H1 (cell line): ENCODE results near the gene TRAT1. TPM values are rescaled to one million over a fixed set of nuclear protein-coding genes. Genes with fewer than 3 reads are reported as not detected.

ENCODE experiments used
- CTCF ChIA-PET: fragments of 300-600 bp; sonication (Branson Sonifier 250); formaldehyde crosslinking; loops from one replicate; lab custom pipeline; 2021; ENCODE audit not compliant: partially characterized antibody; lab: Charles Lee
- POLR2A ChIA-PET: fragments of 300-600 bp; sonication (Branson Sonifier 250); formaldehyde crosslinking; loops from one replicate; lab custom pipeline; 2021; ENCODE audit warnings: inconsistent platforms; ENCODE audit not compliant: partially characterized antibody; lab: Charles Lee
- DNase-seq, 2 experiments: peaks; one replicate each; pipeline versions ENCODE4 v3.0.0 to v3.0.0-alpha.2; 2010 to 2022; ENCODE audit warnings: low spot score in 2 of 2, low read depth in 1 of 2, mixed read lengths in 1 of 2
- FAIRE-seq: peaks from 2 replicates; lab custom pipeline; 2011; peaks lifted over from hg19 to GRCh38; lab: Jason Lieb, UNC
- H2AFZ ChIP-seq: 2 replicates; pipeline ENCODE4 v1.8.1; 2012; ENCODE audit warnings: low read length, inconsistent platforms
- H2AK5ac ChIP-seq: 2 replicates; pipeline ENCODE4 v1.6.1; 2013; ENCODE audit warnings: low read depth, low read length
- H2BK120ac ChIP-seq: replicated peaks from 2 replicates; pipeline ENCODE3; 2013; ENCODE audit warnings: low read depth, low read length, inconsistent platforms
- H2BK12ac ChIP-seq: 2 replicates; pipeline ENCODE4 v1.6.1; 2013; ENCODE audit warnings: low read depth, low read length
- H2BK15ac ChIP-seq: 2 replicates; pipeline ENCODE4 v1.6.1; 2013; ENCODE audit warnings: low read length
- H2BK20ac ChIP-seq: 2 replicates; pipeline ENCODE4 v1.6.1; 2013; ENCODE audit warnings: low read length
- H2BK5ac ChIP-seq: 2 replicates; pipeline ENCODE4 v1.6.1; 2013; ENCODE audit warnings: low read depth, low read length
- H3K14ac ChIP-seq: 2 replicates; pipeline ENCODE4 v1.6.1; 2013; ENCODE audit warnings: inconsistent platforms; ENCODE audit not compliant: insufficient read length
- H3K18ac ChIP-seq: 2 replicates; pipeline ENCODE4 v1.6.1; 2013; ENCODE audit warnings: low read length; ENCODE audit errors: extremely low read depth
- H3K23ac ChIP-seq: 2 replicates; pipeline ENCODE4 v1.6.1; 2013; ENCODE audit warnings: inconsistent platforms; ENCODE audit not compliant: insufficient read length
- H3K23me2 ChIP-seq: 2 replicates; pipeline ENCODE4 v1.6.1; 2013; ENCODE audit warnings: low read depth, low read length
- H3K27ac ChIP-seq: 2 replicates; pipeline ENCODE4 v1.6.1; 2011; ENCODE audit warnings: low read depth, low read length, inconsistent platforms
- H3K27me3 ChIP-seq, 4 experiments: replicated peaks in 1 of 4; 1 replicate in 1 of 4; 2 replicates in 3 of 4; pipeline versions ENCODE4 v1.6.1 to v1.8.1; 2011 to 2013; ENCODE audit warnings: low read length in 3 of 4, mild to moderate bottlenecking in 3 of 4, inconsistent platforms in 2 of 4, mixed read lengths in 2 of 4, moderate library complexity in 1 of 4; ENCODE audit not compliant: control insufficient read depth in 3 of 4, insufficient read depth in 3 of 4; ENCODE audit errors: extremely low read depth in 1 of 4
- H3K36me3 ChIP-seq, 4 experiments: 2 replicates each; pipeline versions ENCODE4 v1.6.1 to v1.8.1; 2011 to 2013; ENCODE audit warnings: mild to moderate bottlenecking in 4 of 4, low read length in 3 of 4, moderate library complexity in 2 of 4, control low read depth in 1 of 4, inconsistent platforms in 1 of 4; ENCODE audit not compliant: insufficient read depth in 4 of 4, control insufficient read depth in 2 of 4
- H3K4ac ChIP-seq: replicated peaks from 2 replicates; pipeline ENCODE3; 2013; ENCODE audit warnings: low read length, low read depth, mixed read lengths, inconsistent platforms; ENCODE audit not compliant: insufficient read length
- H3K4me1 ChIP-seq, 4 experiments: replicated peaks in 1 of 4; 1 replicate in 1 of 4; 2 replicates in 3 of 4; pipeline versions ENCODE4 v1.6.1 to v1.8.1; 2011 to 2013; ENCODE audit warnings: low read length in 3 of 4, inconsistent platforms in 2 of 4, mixed read lengths in 1 of 4; ENCODE audit not compliant: insufficient read depth in 4 of 4, control insufficient read depth in 3 of 4
- H3K4me2 ChIP-seq, 2 experiments: 2 replicates each; pipeline versions ENCODE4 v1.6.1 to v1.8.1; 2011 to 2013; ENCODE audit warnings: low read depth in 2 of 2, low read length in 2 of 2, control low read depth in 1 of 2, inconsistent platforms in 1 of 2, mild to moderate bottlenecking in 1 of 2; ENCODE audit not compliant: insufficient read depth in 1 of 2
- H3K4me3 ChIP-seq, 4 experiments: fragments of 200-600, 300-600 bp in 1 of 4; sonication (generic), shearing (Covaris generic), sonication (Bioruptor Twin) in 1 of 4; 2 replicates each; pipeline versions ENCODE4 v1.5.1 to v1.8.1; 2011 to 2016; ENCODE audit warnings: low read length in 4 of 4, low read depth in 3 of 4, control low read depth in 2 of 4, inconsistent platforms in 2 of 4, mild to moderate bottlenecking in 2 of 4, mixed read lengths in 1 of 4, moderate library complexity in 1 of 4; ENCODE audit not compliant: insufficient read depth in 2 of 4; ENCODE audit errors: extremely low read depth in 1 of 4
- H3K56ac ChIP-seq: replicated peaks from 2 replicates; pipeline ENCODE3; 2013; ENCODE audit warnings: low read depth, mild to moderate bottlenecking, mixed read lengths, low read length, inconsistent platforms; ENCODE audit not compliant: insufficient read length
- H3K79me1 ChIP-seq: 2 replicates; pipeline ENCODE4 v1.6.1; 2013; ENCODE audit warnings: low read depth, low read length, control low read depth
- H3K79me2 ChIP-seq, 2 experiments: 2 replicates each; pipeline versions ENCODE4 v1.6.1 to v1.8.1; 2012 to 2013; ENCODE audit warnings: low read length in 2 of 2, mild to moderate bottlenecking in 2 of 2, inconsistent platforms in 1 of 2; ENCODE audit not compliant: insufficient read depth in 2 of 2, control insufficient read depth in 1 of 2
- H3K9ac ChIP-seq, 4 experiments: replicated peaks in 1 of 4; 1 replicate in 1 of 4; 2 replicates in 3 of 4; pipeline versions ENCODE4 v1.6.1 to v1.8.1; 2011 to 2013; ENCODE audit warnings: low read depth in 3 of 4, low read length in 3 of 4, control low read depth in 2 of 4, mild to moderate bottlenecking in 2 of 4, moderate library complexity in 2 of 4, inconsistent platforms in 1 of 4; ENCODE audit errors: extremely low read depth in 1 of 4
- H3K9me3 ChIP-seq, 2 experiments: 2 replicates each; pipeline versions ENCODE4 v1.6.1 to v1.8.1; 2012 to 2013; ENCODE audit warnings: mild to moderate bottlenecking in 2 of 2, moderate library complexity in 2 of 2, control low read depth in 1 of 2, inconsistent platforms in 1 of 2, low read depth in 1 of 2, low read length in 1 of 2, mixed read lengths in 1 of 2; ENCODE audit not compliant: insufficient read depth in 2 of 2
- H4K20me1 ChIP-seq, 2 experiments: replicated peaks in 1 of 2; 2 replicates each; pipeline versions ENCODE3 to v1.8.1; 2011 to 2013; ENCODE audit warnings: inconsistent platforms in 2 of 2, low read length in 2 of 2, mild to moderate bottlenecking in 1 of 2; ENCODE audit not compliant: insufficient read depth in 2 of 2, control insufficient read depth in 1 of 2
- H4K5ac ChIP-seq: 2 replicates; pipeline ENCODE4 v1.6.1; 2013; ENCODE audit warnings: low read length, low read depth, mixed read lengths, inconsistent platforms; ENCODE audit not compliant: insufficient read length
- H4K8ac ChIP-seq: 2 replicates; pipeline ENCODE4 v1.8.0; 2013; ENCODE audit warnings: mild to moderate bottlenecking, moderate library complexity, low read length, inconsistent platforms; ENCODE audit not compliant: insufficient read depth; ENCODE audit errors: extremely low read depth
- H4K91ac ChIP-seq: replicated peaks from 2 replicates; pipeline ENCODE3; 2013; ENCODE audit warnings: low read length, mixed read lengths, inconsistent platforms; ENCODE audit not compliant: insufficient read length
- EZH2 ChIP-seq: fragments of 200-600 bp; sonication (generic); IDR thresholded peaks from 2 replicates; pipeline ENCODE4 v1.7.1; 2012; ENCODE audit warnings: low read depth, mild to moderate bottlenecking, moderate library complexity, low read length, inconsistent platforms; ENCODE audit not compliant: severe bottlenecking
- FOSL1 ChIP-seq: IDR thresholded peaks from 2 replicates; pipeline ENCODE4 v1.6.1; 2011; ENCODE audit warnings: mild to moderate bottlenecking, low read depth, low read length, moderate library complexity; ENCODE audit not compliant: insufficient read depth
- RAD21 ChIP-seq, 2 experiments: IDR thresholded peaks in 1 of 2; conservative IDR thresholded peaks in 1 of 2; 2 replicates each; pipeline ENCODE4 v1.6.1; 2011; ENCODE audit warnings: low read depth in 2 of 2, low read length in 2 of 2, improper control_type of control experiment in 1 of 2, inconsistent platforms in 1 of 2, mild to moderate bottlenecking in 1 of 2, moderate library complexity in 1 of 2
- WGBS, 2 experiments: shearing (Covaris generic) in 1 of 2; methylation state at CpG; one replicate each; pipeline versions ENCODE4 v1.1.6 to v1.1.7; 2013 to 2015; ENCODE audit warnings: low lambda C conversion rate in 2 of 2, mixed read lengths in 2 of 2, inconsistent platforms in 1 of 2, low coverage in 1 of 2, missing lambda C conversion rate in 1 of 2; ENCODE audit not compliant: insufficient replicate concordance in 2 of 2, insufficient coverage in 1 of 2, insufficient read length in 1 of 2; ENCODE audit errors: extremely low coverage in 1 of 2, missing lambda C conversion rate in 1 of 2; 5-methylcytosine and 5-hydroxymethylcytosine counted together
- polyA plus RNA-seq, 7 experiments: library from polyadenylated mRNA; depleted of rRNA in 3 of 7; stranded (reverse) in 5 of 7; unstranded in 2 of 7; fragments of >200 nt in 5 of 7; fragments of 200-250 nt in 2 of 7; gene quantifications; 1 replicate in 5 of 7; 2 replicates in 1 of 7; 4 replicates in 1 of 7; pipeline versions ENCODE4 v1.2.1 to v1.2.3, GENCODE V29; 2011 to 2013; ENCODE audit warnings: missing spikeins in 2 of 7, mixed read lengths in 2 of 7
- total RNA-seq: library from RNA; stranded (reverse); fragmentation: NEBNext Ultra II Directional; extraction: Animal tissue kit (Norgen Biotek cat#: 25700); gene quantifications from 2 replicates; pipeline ENCODE4 v1.2.1, GENCODE V29; 2021
- TF ChIP-seq, protein P1 (sequence below), 3 experiments: IDR thresholded peaks; 1 replicate in 2 of 3; 2 replicates in 1 of 3; pipeline versions ENCODE4 v1.5.1 to v1.6.1; 2011; ENCODE audit warnings: low read length in 3 of 3, mild to moderate bottlenecking in 3 of 3, inconsistent platforms in 2 of 3, low read depth in 1 of 3, moderate library complexity in 1 of 3; ENCODE audit not compliant: insufficient read depth in 1 of 3; ENCODE audit errors: control extremely low read depth in 1 of 3

The TRAT1 gene
- total and polyA plus RNA-seq, 2 of the 8 experiments (the other 6 are each of a cell fraction or from before 2014, with no cell fraction given) = not detected

GRCh38 chr3:108879915-108880314 lies 57.3 kb downstream of the TRAT1 start:
- Histone ChIP-seq H3K18ac (no peak overlapping the region), H3K23me2 (no peaks in the 10 kb centered on the region), H2BK120ac (no peak overlapping the region), H4K5ac (no peak overlapping the region), H3K4ac (no peak overlapping the region), H3K14ac (no peak overlapping the region), H4K20me1 (no peaks in the 10 kb centered on the region), H3K27me3 (no peaks in the 10 kb centered on the region), H3K4me3 (no peak overlapping the region), H2AFZ (no peak overlapping the region), H3K4me1 (no peaks in the 10 kb centered on the region), H3K9ac (no peak overlapping the region), H2AK5ac (no peak overlapping the region), H4K8ac (no peak overlapping the region), H3K23ac (no peak overlapping the region), H2BK12ac (0 out of 2 replicates have a peak overlapping the region, but pooled peaks have one; percentile 55), H3K27ac (no peak overlapping the region), H2BK20ac (no peak overlapping the region), H4K91ac (no peak overlapping the region), H3K79me2 (no peaks in the 10 kb centered on the region), H2BK15ac (no peak overlapping the region), H2BK5ac (no peak overlapping the region), H3K4me2 (no peak overlapping the region), H3K9me3 (no peaks in the 10 kb centered on the region), H3K36me3 (no peaks in the 10 kb centered on the region), H3K56ac (no peak overlapping the region), H3K79me1 (no peaks in the 10 kb centered on the region)
- DNase-seq (no peak), FAIRE-seq (no peak)
- WGBS, 2 experiments = 81% methylated on average over 8 of the region's 8 CpGs; no CpG with 5 or more reads in 1 of the 2 experiments
- ChIA-PET POLR2A (no interaction called here), CTCF (interaction anchor here (0.6 to 2.1 kb wide), 8 partner anchors 11 to 353 kb away, joined by 3 to 6 read pairs (median 3); no protein-coding TSS in a partner anchor)
- TF ChIP-seq, protein P1, sequence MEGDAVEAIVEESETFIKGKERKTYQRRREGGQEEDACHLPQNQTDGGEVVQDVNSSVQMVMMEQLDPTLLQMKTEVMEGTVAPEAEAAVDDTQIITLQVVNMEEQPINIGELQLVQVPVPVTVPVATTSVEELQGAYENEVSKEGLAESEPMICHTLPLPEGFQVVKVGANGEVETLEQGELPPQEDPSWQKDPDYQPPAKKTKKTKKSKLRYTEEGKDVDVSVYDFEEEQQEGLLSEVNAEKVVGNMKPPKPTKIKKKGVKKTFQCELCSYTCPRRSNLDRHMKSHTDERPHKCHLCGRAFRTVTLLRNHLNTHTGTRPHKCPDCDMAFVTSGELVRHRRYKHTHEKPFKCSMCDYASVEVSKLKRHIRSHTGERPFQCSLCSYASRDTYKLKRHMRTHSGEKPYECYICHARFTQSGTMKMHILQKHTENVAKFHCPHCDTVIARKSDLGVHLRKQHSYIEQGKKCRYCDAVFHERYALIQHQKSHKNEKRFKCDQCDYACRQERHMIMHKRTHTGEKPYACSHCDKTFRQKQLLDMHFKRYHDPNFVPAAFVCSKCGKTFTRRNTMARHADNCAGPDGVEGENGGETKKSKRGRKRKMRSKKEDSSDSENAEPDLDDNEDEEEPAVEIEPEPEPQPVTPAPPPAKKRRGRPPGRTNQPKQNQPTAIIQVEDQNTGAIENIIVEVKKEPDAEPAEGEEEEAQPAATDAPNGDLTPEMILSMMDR (IDR thresholded peaks at IDR 0.05; ENCODE audit: control extremely low read depth in 1 of 3, insufficient read depth in 1 of 3, low read depth in 1 of 3, low read length in 3 of 3) = peak in 2 of 3 experiments; percentile 25 to 35; a peak in 2 of 4 replicates
- TF ChIP-seq RAD21 (IDR thresholded peaks at IDR 0.05 in 1 of 2, conservative IDR thresholded peaks at IDR 0.05 in 1 of 2; ENCODE audit: low read depth in 2 of 2, low read length in 2 of 2) = peak; percentile 48 to 61
- no peak for TF ChIP-seq FOSL1
- TF ChIP-seq EZH2 = no peak
